Activated T-helper 17 cell treated with anti-CD3 and anti-CD28 coated beads, Interleukin-2, amount 50 U/mL, for 72 hours (primary cell): ENCODE data around the gene CCDC183. TPM values are rescaled to one million over a fixed set of nuclear protein-coding genes. Genes with fewer than 3 reads are reported as not detected.
"Not testable (repeated sequence)": the region's sequence is repeated elsewhere in the genome, so short reads cannot be mapped to it uniquely, and the experiment has no call there.

ENCODE experiments used
- ATAC-seq: fragments of 150-1000 bp; cut with Tn5 transposase; replicated peaks from 2 replicates; pipeline ENCODE4 v1.10.0; 2021; ENCODE audit warnings: mild to moderate bottlenecking, moderate library complexity
- H3K27ac Mint-ChIP-seq: one replicate; pipeline ENCODE4 v1.8.0; 2022; ENCODE audit warnings: mixed read lengths
- H3K27me3 Mint-ChIP-seq: one replicate; pipeline ENCODE4 v1.8.0; 2022; ENCODE audit warnings: mixed read lengths
- H3K36me3 Mint-ChIP-seq: one replicate; pipeline ENCODE4 v1.8.0; 2022; ENCODE audit warnings: low read depth, mild to moderate bottlenecking, mixed read lengths
- H3K4me1 Mint-ChIP-seq: one replicate; pipeline ENCODE4 v1.8.0; 2022; ENCODE audit warnings: mixed read lengths
- H3K4me3 Mint-ChIP-seq: one replicate; pipeline ENCODE4 v1.8.0; 2022; ENCODE audit warnings: mild to moderate bottlenecking, mixed read lengths
- H3K9me3 Mint-ChIP-seq: one replicate; pipeline ENCODE4 v1.8.0; 2022; ENCODE audit warnings: mixed read lengths
- total RNA-seq, 2 donors: library from RNA; stranded (reverse); gene quantifications; one replicate each; pipeline ENCODE4 v1.2.3, GENCODE V29; 2022

CCDC183 gene
- total RNA-seq, 2 donors from 2014 or later = 0.41 to 2.1 TPM

GRCh38 chr9:136799079-136799853 lies 3.1 kb downstream of the CCDC183 start:
- no peaks in the 10 kb centered on the region for H3K4me1 Mint-ChIP-seq
- no peak for ATAC-seq
- H3K9me3 Mint-ChIP-seq = no peaks in the 10 kb centered on the region
- no peak overlapping the region for H3K27ac Mint-ChIP-seq
- H3K27me3 Mint-ChIP-seq = no peaks in the 10 kb centered on the region
- H3K36me3 Mint-ChIP-seq = no peaks in the 10 kb centered on the region
- peak overlapping the region; percentile 61 for H3K4me3 Mint-ChIP-seq

- Mint-ChIP-seq H3K27me3 (no peaks in the 10 kb centered on the region), H3K9me3 (no peaks in the 10 kb centered on the region), H3K27ac (no peak overlapping the region), H3K36me3 (no peaks in the 10 kb centered on the region), H3K4me1 (no peaks in the 10 kb centered on the region), H3K4me3 (peak overlapping the region; percentile 61)
- ATAC-seq = peak; percentile 84
Observed at GRCh38 chr9:136799854-136800657, 3.9 kb downstream of the CCDC183 start.

GRCh38 chr9:136802321-136802720 lies 6.2 kb downstream of the CCDC183 start:
- no peak for ATAC-seq

GRCh38 chr9:136803009-136803550 lies 6.9 kb downstream of the CCDC183 start:
- H3K36me3 Mint-ChIP-seq, H3K4me1 Mint-ChIP-seq, H3K27me3 Mint-ChIP-seq, ATAC-seq, H3K27ac Mint-ChIP-seq, H3K4me3 Mint-ChIP-seq, H3K9me3 Mint-ChIP-seq: not testable (repeated sequence)

More at GRCh38 chr9:136802321-136802720, 6.2 kb downstream of the CCDC183 start:
- Mint-ChIP-seq H3K27me3 (no peaks in the 10 kb centered on the region), H3K4me3 (no peak overlapping the region), H3K9me3 (no peaks in the 10 kb centered on the region), H3K36me3 (no peaks in the 10 kb centered on the region), H3K27ac (no peak overlapping the region), H3K4me1 (no peaks in the 10 kb centered on the region)

GRCh38 chr9:136803551-136804508 lies 7.7 kb downstream of the CCDC183 start:
- Mint-ChIP-seq H3K4me1 (peaks cover under 1% of the 10 kb centered on the region), H3K27me3 (no peaks in the 10 kb centered on the region), H3K27ac (no peak overlapping the region), H3K4me3 (no peak overlapping the region), H3K36me3 (peaks cover 3% of the 10 kb centered on the region), H3K9me3 (no peaks in the 10 kb centered on the region)
- ATAC-seq = no peak

- no peak overlapping the region for H3K27ac Mint-ChIP-seq
- no peaks in the 10 kb centered on the region for H3K9me3 Mint-ChIP-seq
- no peaks in the 10 kb centered on the region for H3K27me3 Mint-ChIP-seq
- H3K36me3 Mint-ChIP-seq = peaks cover 11% of the 10 kb centered on the region
- peaks cover 4% of the 10 kb centered on the region for H3K4me1 Mint-ChIP-seq
- H3K4me3 Mint-ChIP-seq = no peak overlapping the region
- no peak for ATAC-seq
Observed at GRCh38 chr9:136804509-136805206, 8.5 kb downstream of the CCDC183 start.

- no peak for ATAC-seq
Observed at GRCh38 chr9:136805207-136805740, 9.1 kb downstream of the CCDC183 start.

GRCh38 chr9:136806067-136806466 lies 9.9 kb downstream of the CCDC183 start:
- H3K4me1 Mint-ChIP-seq = peaks cover 4% of the 10 kb centered on the region
- no peaks in the 10 kb centered on the region for H3K27me3 Mint-ChIP-seq
- H3K9me3 Mint-ChIP-seq = no peaks in the 10 kb centered on the region
- no peak for ATAC-seq
- peaks cover 21% of the 10 kb centered on the region for H3K36me3 Mint-ChIP-seq
- H3K4me3 Mint-ChIP-seq = peak overlapping the region; percentile 81
- peak overlapping the region; percentile 87 for H3K27ac Mint-ChIP-seq

More at GRCh38 chr9:136805207-136805740, 9.1 kb downstream of the CCDC183 start:
- Mint-ChIP-seq H3K4me1 (peaks cover 4% of the 10 kb centered on the region), H3K27ac (no peak overlapping the region), H3K9me3 (no peaks in the 10 kb centered on the region), H3K27me3 (no peaks in the 10 kb centered on the region), H3K4me3 (no peak overlapping the region), H3K36me3 (peaks cover 17% of the 10 kb centered on the region)

- H3K27ac Mint-ChIP-seq = peak overlapping the region; percentile 87
- no peaks in the 10 kb centered on the region for H3K9me3 Mint-ChIP-seq
- no peaks in the 10 kb centered on the region for H3K27me3 Mint-ChIP-seq
- ATAC-seq = no peak
- H3K36me3 Mint-ChIP-seq = peaks cover 23% of the 10 kb centered on the region
- peak overlapping the region; percentile 81 for H3K4me3 Mint-ChIP-seq
- H3K4me1 Mint-ChIP-seq = peaks cover 4% of the 10 kb centered on the region
Observed at GRCh38 chr9:136806631-136807201, 10.6 kb downstream of the CCDC183 start.

- peak; percentile 92 for ATAC-seq
- Mint-ChIP-seq H3K4me3 (peak within 1 kb of the TSS; percentile 92), H3K27me3 (no peaks in the 10 kb centered on the region), H3K36me3 (peaks cover 24% of the 10 kb centered on the region), H3K4me1 (peaks cover 4% of the 10 kb centered on the region), H3K27ac (peak within 1 kb of the TSS; percentile 87), H3K9me3 (no peaks in the 10 kb centered on the region)
Observed at GRCh38 chr9:136807281-136808074, 11.3 kb downstream of the CCDC183 start, which contains the start of gene RABL6. Gene RABL6, plus strand, starts transcription at chr9:136807948. Its CDS starts 249 bp downstream, at chr9:136808197.

- Mint-ChIP-seq H3K27me3 (no peaks in the 10 kb centered on the region), H3K4me3 (peak overlapping the region; percentile 92), H3K4me1 (peaks cover 9% of the 10 kb centered on the region), H3K27ac (peak overlapping the region; percentile 80), H3K36me3 (peaks cover 31% of the 10 kb centered on the region), H3K9me3 (no peaks in the 10 kb centered on the region)
- ATAC-seq = peak; percentile 25
Observed at GRCh38 chr9:136808075-136808805, 12.1 kb downstream of the CCDC183 start.

- ATAC-seq = no peak
- no peaks in the 10 kb centered on the region for H3K9me3 Mint-ChIP-seq
- peak overlapping the region; percentile 92 for H3K4me3 Mint-ChIP-seq
- no peaks in the 10 kb centered on the region for H3K27me3 Mint-ChIP-seq
- peaks cover 11% of the 10 kb centered on the region for H3K4me1 Mint-ChIP-seq
- H3K27ac Mint-ChIP-seq = peak overlapping the region; percentile 80
- peaks cover 37% of the 10 kb centered on the region for H3K36me3 Mint-ChIP-seq
Observed at GRCh38 chr9:136808806-136809158, 12.6 kb downstream of the CCDC183 start.
